GM20000 (cell line): ENCODE results near the gene ALOX15B.
A peak's percentile ranks its signal among the peaks of the same experiment; 100 is the strongest.

ENCODE experiments used
- DNase-seq: peaks from one replicate; pipeline ENCODE4 v3.0.0; 2012; ENCODE audit warnings: low spot score
- CTCF ChIP-seq: IDR thresholded peaks from 2 replicates; pipeline ENCODE4 v1.5.1; 2012; ENCODE audit warnings: mild to moderate bottlenecking, control low read depth; ENCODE audit errors: extremely low read depth, missing control alignments

Gene ALOX15B

DNA sequence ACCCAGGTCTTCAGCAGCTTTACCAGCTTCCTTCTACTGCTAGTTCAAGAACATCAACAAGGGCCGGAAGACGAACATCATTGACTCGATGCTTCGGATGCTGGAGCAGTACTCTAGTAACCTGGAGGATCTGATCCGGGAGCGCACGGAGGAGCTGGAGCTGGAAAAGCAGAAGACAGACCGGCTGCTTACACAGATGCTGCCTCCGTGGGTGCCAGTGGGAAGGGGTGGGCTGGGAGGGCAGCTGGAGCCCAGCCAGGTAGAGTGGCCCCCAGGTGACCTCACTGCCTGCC lies 24.4 kb upstream of the ALOX15B start:
- TF ChIP-seq CTCF = no peak
- no peak for DNase-seq

- no peak for TF ChIP-seq CTCF
- DNase-seq = no peak
Observed at GRCh38 chr17:8015236-8015956, 23.5 kb upstream of the ALOX15B start.

DNA sequence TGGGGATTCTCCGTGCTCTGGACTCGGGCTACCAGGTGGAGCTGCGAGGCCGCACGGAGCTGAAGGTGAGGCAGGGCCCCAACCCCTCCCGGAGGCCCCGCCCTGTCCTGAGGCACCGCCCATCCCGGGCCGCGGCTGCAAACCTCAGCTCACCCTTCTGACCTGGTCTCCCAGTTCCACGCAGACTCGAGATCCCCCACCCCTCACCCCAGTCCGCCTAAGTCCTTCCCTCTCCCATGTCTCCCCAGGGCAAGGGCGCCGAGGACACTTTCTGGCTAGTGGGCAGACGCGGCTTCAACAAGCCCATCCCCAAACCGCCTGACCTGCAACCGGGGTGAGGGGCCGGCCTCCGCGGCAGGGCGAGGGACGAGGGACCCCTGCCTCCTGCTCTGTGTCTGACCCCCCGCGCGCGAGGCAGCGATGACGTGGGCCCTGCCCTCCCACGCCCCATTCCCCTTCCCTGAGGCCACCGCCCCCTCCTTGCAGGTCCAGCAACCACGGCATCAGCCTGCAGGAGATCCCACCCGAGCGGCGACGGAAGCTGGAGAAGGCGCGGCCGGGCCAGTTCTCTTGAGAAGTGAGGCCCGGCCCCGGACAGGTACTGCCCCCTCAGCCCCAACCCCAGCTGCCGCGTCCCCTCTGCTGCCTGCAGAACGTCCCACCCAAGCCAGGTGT lies 22.8 kb upstream of the ALOX15B start:
- DNase-seq = no peak
- TF ChIP-seq CTCF = no peak

DNA sequence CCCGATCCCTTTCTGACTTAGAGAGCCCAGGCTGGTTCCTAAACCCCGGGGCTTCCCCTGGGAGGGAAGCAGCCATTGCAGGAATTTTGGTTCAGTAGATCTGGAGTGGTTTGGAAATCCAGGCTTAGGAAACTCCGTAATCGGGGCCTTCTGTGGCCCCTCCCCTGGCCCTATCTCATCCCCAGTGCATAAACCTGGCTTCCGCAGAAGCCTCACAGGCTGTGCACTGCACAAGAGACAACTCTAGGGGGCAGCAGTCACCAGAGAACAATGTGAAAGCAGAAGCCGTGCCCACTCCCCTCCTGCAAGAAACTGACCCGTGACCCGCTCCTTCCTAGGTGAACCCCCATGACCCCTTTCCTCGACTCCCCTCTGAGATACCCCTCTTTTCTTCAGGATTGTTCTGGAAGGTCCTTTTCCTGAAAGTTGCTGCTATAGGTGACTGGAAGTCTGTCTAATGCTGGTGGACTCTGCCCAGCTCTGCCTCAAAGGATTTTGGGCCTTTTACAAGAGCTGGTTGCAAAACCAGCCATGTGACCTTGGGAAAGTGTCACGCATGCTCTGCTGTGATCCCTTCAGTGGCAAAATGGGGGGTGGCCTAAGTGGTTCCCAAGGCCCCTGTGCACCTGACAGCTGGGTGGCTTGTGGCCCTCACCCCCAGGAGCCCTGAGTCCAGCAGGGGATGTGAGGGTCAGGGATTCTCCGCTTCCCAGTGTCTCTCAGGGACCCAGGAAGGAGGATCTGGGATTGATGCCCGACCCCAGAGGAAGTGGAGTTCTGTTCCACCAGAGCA lies 22.0 kb upstream of the ALOX15B start:
- TF ChIP-seq CTCF = peak; percentile 65
- peak; percentile 69 for DNase-seq

- no peak for TF ChIP-seq CTCF
- DNase-seq = no peak
Observed at GRCh38 chr17:8018436-8018835, 20.4 kb upstream of the ALOX15B start.

- TF ChIP-seq CTCF = no peak
- DNase-seq = no peak
Observed at GRCh38 chr17:8019166-8019565, 19.7 kb upstream of the ALOX15B start.
